GM21723 (cell line): ENCODE results near the gene BMP8A.
"Not testable (repeated sequence)": the region's sequence is repeated elsewhere in the genome, so short reads cannot be mapped to it uniquely, and the experiment has no call there.

Source experiments
- ATAC-seq: cut with Tn5 transposase; IDR thresholded peaks from one replicate; pipeline ENCODE4 v1.9.1; 2021; ENCODE audit warnings: mild to moderate bottlenecking, moderate library complexity; ENCODE audit not compliant: unreplicated experiment

BMP8A gene

GRCh38 chr1:39524591-39525365, 33.3 kb downstream of the BMP8A start:
- ATAC-seq = no peak

GRCh38 chr1:39525366-39526165, 34.1 kb downstream of the BMP8A start:
- peak; percentile 91 for ATAC-seq

- no peak for ATAC-seq
Observed at GRCh38 chr1:39526466-39527189, 35.2 kb downstream of the BMP8A start.

GRCh38 chr1:39527190-39527579, 35.7 kb downstream of the BMP8A start:
- not testable (repeated sequence) for ATAC-seq

- ATAC-seq = no peak
Observed at GRCh38 chr1:39528082-39528481, 36.6 kb downstream of the BMP8A start.

- no peak for ATAC-seq
Observed at GRCh38 chr1:39529901-39530535, 38.6 kb downstream of the BMP8A start.

- ATAC-seq = no peak
Observed at GRCh38 chr1:39531526-39531925, 40.1 kb downstream of the BMP8A start.

- ATAC-seq = no peak
Observed at GRCh38 chr1:39533442-39533841, 42.0 kb downstream of the BMP8A start.

- ATAC-seq = no peak
Observed at GRCh38 chr1:39538531-39539251, 47.3 kb downstream of the BMP8A start.

- ATAC-seq = no peak
Observed at GRCh38 chr1:39539252-39539790, 47.9 kb downstream of the BMP8A start.

GRCh38 chr1:39540504-39541031, 49.1 kb downstream of the BMP8A start:
- ATAC-seq = no peak

- ATAC-seq = no peak
Observed at GRCh38 chr1:39542924-39543323, 51.5 kb downstream of the BMP8A start.

GRCh38 chr1:39544327-39544726, 52.9 kb downstream of the BMP8A start:
- ATAC-seq = no peak

GRCh38 chr1:39545531-39545930, 54.1 kb downstream of the BMP8A start:
- ATAC-seq = no peak

- no peak for ATAC-seq
Observed at GRCh38 chr1:39554277-39554676, 62.8 kb downstream of the BMP8A start.

- no peak for ATAC-seq
Observed at GRCh38 chr1:39561279-39561678, 69.8 kb downstream of the BMP8A start.

GRCh38 chr1:39562886-39563285, 71.5 kb downstream of the BMP8A start:
- no peak for ATAC-seq

GRCh38 chr1:39563669-39564068, 72.2 kb downstream of the BMP8A start:
- ATAC-seq = no peak

GRCh38 chr1:39564340-39564739, 72.9 kb downstream of the BMP8A start:
- ATAC-seq = no peak

GRCh38 chr1:39564941-39565340, 73.5 kb downstream of the BMP8A start:
- no peak for ATAC-seq
